ENCODE results near the gene LRRK1.

- TF ChIP-seq CTCF (IDR thresholded peaks at IDR 0.05) (no peak), RFX5 (IDR thresholded peaks at IDR 0.05; ENCODE audit: low read length) (no peak), CHD2 (IDR thresholded peaks at IDR 0.05; ENCODE audit: low read length, partially characterized antibody) (no peak), REST (IDR thresholded peaks at IDR 0.05; ENCODE audit: low read depth, low read length) (no peak), FOSL2 (IDR thresholded peaks at IDR 0.05; ENCODE audit: borderline replicate concordance, low read depth) (no peak), EP300 (IDR thresholded peaks at IDR 0.05; ENCODE audit: borderline replicate concordance in 1 of 2, low read depth in 1 of 2, low read length in 1 of 2) (no peak), FOXM1 (IDR thresholded peaks at IDR 0.05; ENCODE audit: low read depth) (no peak), POLR2AphosphoS5 (IDR thresholded peaks at IDR 0.05; ENCODE audit: low read depth, low read length) (no peak), MAX (IDR thresholded peaks at IDR 0.05; ENCODE audit: low read depth) (no peak)
These were observed 187.9 kb downstream of the LRRK1 start for GRCh38 chr15:101107101-101107500.
